Astrocyte of the cerebellum (primary cell): Measurements from ENCODE around the gene SIRT4.

Experiments
- DNase-seq: peaks from one replicate; pipeline ENCODE4 v3.0.0-alpha.2; 2011; ENCODE audit warnings: low read depth
- H3K4me3 ChIP-seq: 2 replicates; pipeline ENCODE4 v1.5.1; 2011; ENCODE audit warnings: mild to moderate bottlenecking, low read depth, low read length, moderate library complexity
- in situ Hi-C: cut with HindIII; loops from 2 replicates; pipeline ENCODE4 v1.10.0; 2017; ENCODE audit warnings: low sequenced_read_pairs
- TF ChIP-seq, protein P1 (sequence below): IDR thresholded peaks from 2 replicates; pipeline ENCODE4 v1.5.1; 2012; ENCODE audit warnings: low read length, low read depth, moderate library complexity, mild to moderate bottlenecking; ENCODE audit errors: missing control alignments

Gene SIRT4

GRCh38 chr12:120314220-120314619 lies 12.1 kb downstream of the SIRT4 start:
- H3K4me3 ChIP-seq = no peak overlapping the region
- no peak for DNase-seq
- in situ Hi-C loops = no loop called here
- TF ChIP-seq, protein P1, sequence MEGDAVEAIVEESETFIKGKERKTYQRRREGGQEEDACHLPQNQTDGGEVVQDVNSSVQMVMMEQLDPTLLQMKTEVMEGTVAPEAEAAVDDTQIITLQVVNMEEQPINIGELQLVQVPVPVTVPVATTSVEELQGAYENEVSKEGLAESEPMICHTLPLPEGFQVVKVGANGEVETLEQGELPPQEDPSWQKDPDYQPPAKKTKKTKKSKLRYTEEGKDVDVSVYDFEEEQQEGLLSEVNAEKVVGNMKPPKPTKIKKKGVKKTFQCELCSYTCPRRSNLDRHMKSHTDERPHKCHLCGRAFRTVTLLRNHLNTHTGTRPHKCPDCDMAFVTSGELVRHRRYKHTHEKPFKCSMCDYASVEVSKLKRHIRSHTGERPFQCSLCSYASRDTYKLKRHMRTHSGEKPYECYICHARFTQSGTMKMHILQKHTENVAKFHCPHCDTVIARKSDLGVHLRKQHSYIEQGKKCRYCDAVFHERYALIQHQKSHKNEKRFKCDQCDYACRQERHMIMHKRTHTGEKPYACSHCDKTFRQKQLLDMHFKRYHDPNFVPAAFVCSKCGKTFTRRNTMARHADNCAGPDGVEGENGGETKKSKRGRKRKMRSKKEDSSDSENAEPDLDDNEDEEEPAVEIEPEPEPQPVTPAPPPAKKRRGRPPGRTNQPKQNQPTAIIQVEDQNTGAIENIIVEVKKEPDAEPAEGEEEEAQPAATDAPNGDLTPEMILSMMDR = no peak

- in situ Hi-C loops = no loop called here
- no peak for DNase-seq
- TF ChIP-seq, protein P1 = no peak
- H3K4me3 ChIP-seq = peak overlapping the region; percentile 52
Measured at GRCh38 chr12:120316798-120317223, 14.7 kb downstream of the SIRT4 start.

DNA sequence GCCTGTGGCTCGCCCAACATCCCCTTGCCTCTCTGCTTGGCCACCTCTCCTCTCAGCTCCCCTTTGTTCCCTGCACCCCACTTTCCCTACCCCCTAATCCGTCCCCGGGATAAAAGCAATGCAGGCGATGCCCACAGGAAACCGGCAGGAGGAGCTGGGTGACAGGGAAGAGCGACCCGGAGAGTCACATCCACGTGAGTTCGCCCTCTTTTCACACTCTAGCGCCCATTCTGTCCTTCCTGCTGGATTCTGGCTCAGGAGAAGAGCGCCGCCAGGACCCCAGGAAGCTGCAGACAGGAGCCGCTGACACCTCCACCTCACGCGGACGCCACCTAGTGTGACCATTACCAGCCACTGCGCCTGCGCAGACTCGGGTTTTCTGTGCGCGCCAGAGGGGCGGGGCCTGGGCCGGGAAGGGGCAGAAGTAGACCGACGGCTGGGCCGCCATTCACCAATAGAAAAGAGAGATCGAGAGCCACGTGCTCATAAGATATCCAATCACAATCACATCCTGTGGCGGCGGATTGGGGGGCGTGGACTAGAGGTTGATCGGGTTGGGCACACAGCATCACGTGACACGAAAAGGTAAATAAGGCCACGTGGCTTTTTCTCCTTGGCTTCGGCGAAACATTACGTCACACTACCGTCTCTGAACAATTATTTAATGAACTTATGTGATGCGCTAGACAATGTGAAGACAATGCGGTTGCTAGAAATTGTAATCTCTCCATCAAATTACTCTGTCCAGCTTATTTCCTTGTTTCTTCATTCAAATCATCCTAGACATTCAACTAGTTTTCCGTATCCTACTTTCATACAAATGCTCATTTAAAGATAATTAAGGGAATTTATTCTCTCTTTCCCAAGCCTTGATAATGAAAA lies 15.3 kb downstream of the SIRT4 start:
- H3K4me3 ChIP-seq = peak overlapping the region; percentile 52
- peak; percentile 98 for DNase-seq
- TF ChIP-seq, protein P1 = peak; percentile 77
- in situ Hi-C loops = no loop called here

- no peak overlapping the region for H3K4me3 ChIP-seq
- in situ Hi-C loops = no loop called here
- TF ChIP-seq, protein P1 = no peak
- DNase-seq = no peak
Measured at GRCh38 chr12:120321382-120322202, 19.5 kb downstream of the SIRT4 start.

DNA sequence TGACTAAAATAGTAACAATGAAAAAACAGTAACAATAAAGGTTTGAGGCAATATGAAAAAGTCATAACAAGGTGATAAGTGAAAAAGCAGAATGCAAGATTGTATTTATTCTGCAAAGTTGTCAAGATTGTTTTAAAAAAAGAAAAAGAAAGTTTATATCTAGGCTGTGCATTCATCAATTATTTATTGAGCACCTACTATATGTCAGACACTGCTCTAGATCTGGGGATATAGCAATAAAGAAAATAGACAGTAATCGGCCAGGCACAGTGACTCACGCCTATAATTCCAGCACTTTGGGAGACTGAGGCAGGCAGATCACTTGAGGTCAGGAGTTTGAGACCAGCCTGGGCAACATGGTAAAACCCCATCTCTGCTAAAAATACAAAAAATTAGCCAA lies 21.7 kb downstream of the SIRT4 start:
- H3K4me3 ChIP-seq = no peak overlapping the region
- TF ChIP-seq, protein P1 = no peak
- no peak for DNase-seq
- in situ Hi-C loops = no loop called here

- DNase-seq = no peak
- TF ChIP-seq, protein P1 = no peak
- in situ Hi-C loops = no loop called here
- no peak overlapping the region for H3K4me3 ChIP-seq
Measured at GRCh38 chr12:120324841-120325417, 22.8 kb downstream of the SIRT4 start.
